OCI-LY3 (cell line): ENCODE data around the gene DNMT1.

Experiments used
- EZH2phosphoT487 ChIP-seq: fragments of 200-600 bp; shearing (Covaris generic); IDR thresholded peaks from 2 replicates; pipeline ENCODE4 v1.6.1; 2018; ENCODE audit warnings: antibody characterized with exemption, mixed run types, low read depth
- TF ChIP-seq, protein P1 (sequence below): fragments of 200-600, 300-600 bp; sonication (generic); IDR thresholded peaks from 2 replicates; pipeline ENCODE4 v1.5.1; 2014; ENCODE audit warnings: antibody characterized with exemption, low read length, low read depth

DNA sequence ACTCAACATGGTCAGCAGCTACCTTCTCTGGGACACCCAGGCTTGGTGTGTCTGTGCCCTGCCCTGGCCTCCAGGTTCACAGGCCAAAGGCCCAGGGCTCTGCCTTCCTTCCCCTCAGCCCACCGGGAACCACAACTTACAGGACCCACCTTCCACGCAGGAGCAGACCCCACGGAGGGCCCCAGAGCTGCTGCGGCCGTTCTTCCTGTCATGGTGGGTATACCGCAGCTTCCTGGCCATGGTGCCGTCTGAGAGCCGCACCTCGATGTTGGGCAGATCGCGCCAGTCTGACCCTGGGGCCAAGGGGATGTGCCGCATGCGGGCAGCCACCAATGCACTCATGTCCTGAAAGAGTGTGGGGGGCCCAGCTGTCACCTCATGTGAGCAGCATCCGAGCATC lies 57.8 kb downstream of the DNMT1 start:
- TF ChIP-seq, protein P1, sequence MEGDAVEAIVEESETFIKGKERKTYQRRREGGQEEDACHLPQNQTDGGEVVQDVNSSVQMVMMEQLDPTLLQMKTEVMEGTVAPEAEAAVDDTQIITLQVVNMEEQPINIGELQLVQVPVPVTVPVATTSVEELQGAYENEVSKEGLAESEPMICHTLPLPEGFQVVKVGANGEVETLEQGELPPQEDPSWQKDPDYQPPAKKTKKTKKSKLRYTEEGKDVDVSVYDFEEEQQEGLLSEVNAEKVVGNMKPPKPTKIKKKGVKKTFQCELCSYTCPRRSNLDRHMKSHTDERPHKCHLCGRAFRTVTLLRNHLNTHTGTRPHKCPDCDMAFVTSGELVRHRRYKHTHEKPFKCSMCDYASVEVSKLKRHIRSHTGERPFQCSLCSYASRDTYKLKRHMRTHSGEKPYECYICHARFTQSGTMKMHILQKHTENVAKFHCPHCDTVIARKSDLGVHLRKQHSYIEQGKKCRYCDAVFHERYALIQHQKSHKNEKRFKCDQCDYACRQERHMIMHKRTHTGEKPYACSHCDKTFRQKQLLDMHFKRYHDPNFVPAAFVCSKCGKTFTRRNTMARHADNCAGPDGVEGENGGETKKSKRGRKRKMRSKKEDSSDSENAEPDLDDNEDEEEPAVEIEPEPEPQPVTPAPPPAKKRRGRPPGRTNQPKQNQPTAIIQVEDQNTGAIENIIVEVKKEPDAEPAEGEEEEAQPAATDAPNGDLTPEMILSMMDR: no peak
- TF ChIP-seq EZH2phosphoT487: no peak
